Measurements from ENCODE around the gene GPRC5B.

Gene GPRC5B

DNA sequence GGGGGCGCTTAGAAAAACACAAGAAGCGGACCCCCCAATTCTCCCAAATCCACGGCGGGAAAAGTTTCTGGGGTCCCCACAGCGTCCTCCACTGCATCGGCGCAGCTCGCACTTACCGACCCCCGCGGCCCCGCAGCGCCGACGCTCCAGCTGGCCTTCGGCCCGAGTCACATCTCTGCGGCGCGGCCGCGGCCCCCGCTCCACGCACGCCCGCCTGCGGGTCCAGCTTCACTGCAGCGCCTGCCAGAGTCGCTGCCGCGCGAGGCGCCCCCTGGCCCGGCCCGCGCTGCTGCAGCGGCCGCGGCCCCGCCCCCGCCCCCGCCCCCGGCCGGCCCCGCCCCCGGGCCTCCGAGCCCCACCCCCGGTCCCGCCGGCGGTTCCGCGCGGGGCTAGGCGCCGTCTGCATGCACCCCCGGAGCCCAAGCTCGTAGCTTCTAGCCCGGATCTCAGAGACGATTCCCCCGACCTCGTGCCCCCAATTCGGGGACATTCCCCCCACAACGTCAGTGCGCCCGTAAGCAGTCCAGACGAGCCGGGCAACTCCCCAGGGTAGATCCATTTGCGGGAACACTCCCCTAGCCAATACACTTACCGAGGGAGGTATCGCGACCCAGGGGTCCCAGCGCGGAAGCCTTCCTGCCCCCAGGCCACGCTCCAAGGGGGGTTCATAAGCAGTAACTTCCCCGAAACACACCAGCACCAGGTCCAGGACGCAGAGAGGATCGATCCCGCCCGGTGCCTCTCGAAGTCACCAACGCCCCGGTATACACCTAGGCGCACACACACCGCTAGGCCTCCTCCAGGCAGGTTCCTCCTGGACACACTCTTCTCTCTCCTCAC, at the start of gene GPRC5B:
Gene GPRC5B (minus strand): TSS at position 238 of the 840 bp plus-strand sequence. CDS start 12,003 bp downstream, outside the sequence.
- peak within 1 kb of the TSS; percentile 94 for H3K4me3 ChIP-seq (ENCODE audit: low read length)
- no peaks in the 10 kb centered on the region for H3K36me3 ChIP-seq (ENCODE audit: control insufficient read depth, insufficient read depth, low read length)
- H3K27me3 ChIP-seq (ENCODE audit: control insufficient read depth, insufficient read depth, low read length) = no peaks in the 10 kb centered on the region
- H3K4me1 ChIP-seq (ENCODE audit: control insufficient read depth, insufficient read depth, low read length) = peaks cover 7% of the 10 kb centered on the region; the same call in 1 of the 2 replicates
- no peak for DNase-seq (ENCODE audit: low read depth, low spot score)
- no CpG with 5 or more reads among the region's 85 CpGs for WGBS (ENCODE audit: insufficient coverage, insufficient read length)
- H3K9me3 ChIP-seq (ENCODE audit: control insufficient read depth, insufficient read depth, low read length) = no peaks in the 10 kb centered on the region
- no peak within 1 kb of the TSS for H3K27ac ChIP-seq (ENCODE audit: low read length)

- WGBS (ENCODE audit: insufficient coverage, insufficient read length) = no CpG with 5 or more reads among the region's 6 CpGs
- no peaks in the 10 kb centered on the region for H3K27me3 ChIP-seq (ENCODE audit: control insufficient read depth, insufficient read depth, low read length)
- H3K4me1 ChIP-seq (ENCODE audit: control insufficient read depth, insufficient read depth, low read length) = no peaks in the 10 kb centered on the region
- no peak overlapping the region for H3K4me3 ChIP-seq (ENCODE audit: low read length)
- H3K27ac ChIP-seq (ENCODE audit: low read length) = no peak overlapping the region
- H3K36me3 ChIP-seq (ENCODE audit: control insufficient read depth, insufficient read depth, low read length) = no peaks in the 10 kb centered on the region
- no peaks in the 10 kb centered on the region for H3K9me3 ChIP-seq (ENCODE audit: control insufficient read depth, insufficient read depth, low read length)
- DNase-seq (ENCODE audit: low read depth, low spot score) = no peak
Observed at GRCh38 chr16:19933740-19934139, 49.1 kb upstream of the GPRC5B start.

GRCh38 chr16:19929062-19929511, 44.4 kb upstream of the GPRC5B start:
- no peaks in the 10 kb centered on the region for H3K9me3 ChIP-seq (ENCODE audit: control insufficient read depth, insufficient read depth, low read length)
- H3K4me3 ChIP-seq (ENCODE audit: low read length) = no peak overlapping the region
- H3K27me3 ChIP-seq (ENCODE audit: control insufficient read depth, insufficient read depth, low read length) = no peaks in the 10 kb centered on the region
- no peak overlapping the region for H3K27ac ChIP-seq (ENCODE audit: low read length)
- DNase-seq (ENCODE audit: low read depth, low spot score) = no peak
- WGBS (ENCODE audit: insufficient coverage, insufficient read length) = no CpG with 5 or more reads among the region's 12 CpGs
- no peaks in the 10 kb centered on the region for H3K4me1 ChIP-seq (ENCODE audit: control insufficient read depth, insufficient read depth, low read length)
- H3K36me3 ChIP-seq (ENCODE audit: control insufficient read depth, insufficient read depth, low read length) = no peaks in the 10 kb centered on the region

DNA sequence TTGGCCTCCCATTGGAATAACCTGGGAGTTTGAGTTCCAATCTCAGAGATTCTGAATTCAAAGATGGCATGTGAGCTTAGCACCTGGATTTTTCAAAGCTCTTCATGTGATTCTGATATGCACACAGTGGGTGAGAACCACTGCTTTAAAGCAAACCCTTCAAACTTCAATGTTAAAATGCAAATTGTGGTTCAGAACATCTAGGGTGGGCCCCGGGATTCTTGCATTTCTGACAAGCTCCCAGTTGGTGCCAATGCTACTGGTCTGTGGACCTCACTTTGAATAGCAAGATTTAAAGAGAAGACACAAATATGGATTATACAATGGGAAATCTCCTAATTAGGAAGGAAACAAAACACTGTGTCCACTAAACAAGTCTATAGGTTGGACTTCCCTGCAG, 43.8 kb upstream of the GPRC5B start:
- Histone ChIP-seq H3K4me1 (ENCODE audit: control insufficient read depth, insufficient read depth, low read length) (no peaks in the 10 kb centered on the region), H3K9me3 (ENCODE audit: control insufficient read depth, insufficient read depth, low read length) (no peaks in the 10 kb centered on the region), H3K4me3 (ENCODE audit: low read length) (no peak overlapping the region), H3K27ac (ENCODE audit: low read length) (no peak overlapping the region), H3K27me3 (ENCODE audit: control insufficient read depth, insufficient read depth, low read length) (no peaks in the 10 kb centered on the region), H3K36me3 (ENCODE audit: control insufficient read depth, insufficient read depth, low read length) (no peaks in the 10 kb centered on the region)
- DNase-seq (ENCODE audit: low read depth, low spot score) = no peak
- WGBS (ENCODE audit: insufficient coverage, insufficient read length) = no CpG with 5 or more reads among the region's 1 CpG

GRCh38 chr16:19926449-19927390, 42.1 kb upstream of the GPRC5B start:
- Histone ChIP-seq H3K27ac (ENCODE audit: low read length) (no peak overlapping the region), H3K9me3 (ENCODE audit: control insufficient read depth, insufficient read depth, low read length) (no peaks in the 10 kb centered on the region), H3K27me3 (ENCODE audit: control insufficient read depth, insufficient read depth, low read length) (no peaks in the 10 kb centered on the region), H3K4me3 (ENCODE audit: low read length) (no peak overlapping the region), H3K36me3 (ENCODE audit: control insufficient read depth, insufficient read depth, low read length) (no peaks in the 10 kb centered on the region), H3K4me1 (ENCODE audit: control insufficient read depth, insufficient read depth, low read length) (no peaks in the 10 kb centered on the region)
- no peak for DNase-seq (ENCODE audit: low read depth, low spot score)
- no CpG with 5 or more reads among the region's 8 CpGs for WGBS (ENCODE audit: insufficient coverage, insufficient read length)

DNA sequence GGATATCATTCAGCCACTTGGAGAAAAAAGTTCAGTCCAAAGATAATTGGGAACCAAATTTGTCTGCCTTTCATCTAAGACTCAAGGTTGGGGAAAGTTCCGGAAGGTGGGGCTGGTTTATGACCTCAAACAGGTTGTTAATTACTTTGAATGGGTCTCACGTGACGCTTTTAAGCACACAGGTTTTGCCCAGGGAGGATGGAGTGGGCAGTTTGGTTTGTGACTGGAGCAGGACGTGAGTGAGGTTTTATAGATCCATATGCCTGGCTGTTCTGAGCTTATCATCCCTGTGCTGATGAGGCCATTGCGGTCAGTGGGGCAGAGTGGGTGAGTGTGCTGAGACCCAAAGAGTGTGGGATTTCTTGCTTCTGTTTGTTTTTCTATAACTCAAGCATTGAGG, 38.7 kb upstream of the GPRC5B start:
- Histone ChIP-seq H3K27me3 (ENCODE audit: control insufficient read depth, insufficient read depth, low read length) (no peaks in the 10 kb centered on the region), H3K36me3 (ENCODE audit: control insufficient read depth, insufficient read depth, low read length) (no peaks in the 10 kb centered on the region), H3K27ac (ENCODE audit: low read length) (no peak overlapping the region), H3K9me3 (ENCODE audit: control insufficient read depth, insufficient read depth, low read length) (no peaks in the 10 kb centered on the region), H3K4me1 (ENCODE audit: control insufficient read depth, insufficient read depth, low read length) (no peaks in the 10 kb centered on the region), H3K4me3 (ENCODE audit: low read length) (no peak overlapping the region)
- WGBS (ENCODE audit: insufficient coverage, insufficient read length) = no CpG with 5 or more reads among the region's 5 CpGs
- DNase-seq (ENCODE audit: low read depth, low spot score) = no peak

DNA sequence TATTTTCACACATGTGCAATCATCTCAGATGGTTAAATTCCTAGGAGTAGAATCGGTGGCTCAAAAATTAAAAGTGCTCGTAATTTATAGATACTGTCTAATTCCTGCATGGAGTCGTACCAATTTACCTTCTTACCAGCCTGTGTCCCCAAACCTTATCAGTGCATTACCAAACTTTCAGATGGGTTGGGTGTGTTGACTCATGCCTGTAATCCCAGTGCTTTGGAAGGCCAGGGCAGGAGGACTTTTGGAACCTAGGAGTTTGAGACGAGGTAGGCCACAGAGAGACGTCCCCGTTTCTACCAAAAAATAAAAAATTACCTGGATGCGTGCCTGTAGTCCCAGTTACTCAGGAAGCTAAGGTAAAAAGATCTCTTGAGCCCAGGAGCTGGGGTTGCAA, 34.5 kb upstream of the GPRC5B start:
- no peak for DNase-seq (ENCODE audit: low read depth, low spot score)
- WGBS (ENCODE audit: insufficient coverage, insufficient read length) = no CpG with 5 or more reads among the region's 7 CpGs

DNA sequence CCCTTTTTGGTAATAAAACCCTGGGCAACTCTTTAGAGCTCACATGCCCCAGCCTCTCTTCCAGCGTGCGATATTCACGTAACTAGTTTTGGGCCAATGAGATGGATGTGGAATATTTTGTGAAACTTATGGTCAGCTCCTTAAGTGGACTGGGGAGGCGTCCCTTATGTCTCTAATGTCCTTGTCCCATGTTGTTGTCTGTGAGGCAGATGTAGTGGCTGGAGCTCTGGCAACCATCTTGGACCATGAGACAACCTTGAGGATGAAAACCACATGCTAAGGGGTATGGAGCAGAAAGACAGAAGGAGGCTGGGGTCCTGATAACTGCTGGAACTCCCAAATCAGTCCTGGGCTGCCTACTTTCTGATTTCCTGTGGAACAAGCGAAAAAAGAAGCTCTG, 31.4 kb upstream of the GPRC5B start:
- no peaks in the 10 kb centered on the region for H3K27me3 ChIP-seq (ENCODE audit: control insufficient read depth, insufficient read depth, low read length)
- no peak overlapping the region for H3K27ac ChIP-seq (ENCODE audit: low read length)
- no peak for DNase-seq (ENCODE audit: low read depth, low spot score)
- H3K4me3 ChIP-seq (ENCODE audit: low read length) = no peak overlapping the region
- H3K9me3 ChIP-seq (ENCODE audit: control insufficient read depth, insufficient read depth, low read length) = no peaks in the 10 kb centered on the region
- no peaks in the 10 kb centered on the region for H3K4me1 ChIP-seq (ENCODE audit: control insufficient read depth, insufficient read depth, low read length)
- no peaks in the 10 kb centered on the region for H3K36me3 ChIP-seq (ENCODE audit: control insufficient read depth, insufficient read depth, low read length)
- no CpG with 5 or more reads among the region's 5 CpGs for WGBS (ENCODE audit: insufficient coverage, insufficient read length)

More for the DNA sequence above, 34.5 kb upstream of the GPRC5B start:
- no peak overlapping the region for H3K4me3 ChIP-seq (ENCODE audit: low read length)
- no peak overlapping the region for H3K27ac ChIP-seq (ENCODE audit: low read length)
- no peaks in the 10 kb centered on the region for H3K36me3 ChIP-seq (ENCODE audit: control insufficient read depth, insufficient read depth, low read length)
- no peaks in the 10 kb centered on the region for H3K9me3 ChIP-seq (ENCODE audit: control insufficient read depth, insufficient read depth, low read length)
- no peaks in the 10 kb centered on the region for H3K4me1 ChIP-seq (ENCODE audit: control insufficient read depth, insufficient read depth, low read length)
- H3K27me3 ChIP-seq (ENCODE audit: control insufficient read depth, insufficient read depth, low read length) = no peaks in the 10 kb centered on the region

DNA sequence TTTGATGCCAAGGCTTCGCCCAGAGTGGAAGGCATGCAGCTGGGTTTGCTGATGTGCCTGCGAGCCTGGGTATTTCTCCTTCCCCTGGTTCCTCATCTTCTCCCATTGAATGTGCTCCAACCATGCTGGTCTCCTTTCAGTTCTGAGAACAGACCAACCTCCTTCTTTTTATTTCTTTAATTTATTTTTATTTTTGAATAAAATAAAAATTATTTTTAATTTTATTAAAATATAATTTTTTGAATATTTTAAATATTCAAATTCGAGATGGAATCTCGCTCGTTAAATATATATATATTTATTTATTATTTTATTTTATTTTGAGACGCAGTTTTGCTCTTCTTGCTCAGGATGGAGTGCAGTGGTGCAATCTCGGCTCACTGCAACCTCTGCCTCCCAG, 30.2 kb upstream of the GPRC5B start:
- H3K4me3 ChIP-seq (ENCODE audit: low read length) = no peak overlapping the region
- H3K9me3 ChIP-seq (ENCODE audit: control insufficient read depth, insufficient read depth, low read length) = no peaks in the 10 kb centered on the region
- H3K4me1 ChIP-seq (ENCODE audit: control insufficient read depth, insufficient read depth, low read length) = no peaks in the 10 kb centered on the region
- no peak for DNase-seq (ENCODE audit: low read depth, low spot score)
- H3K27me3 ChIP-seq (ENCODE audit: control insufficient read depth, insufficient read depth, low read length) = no peaks in the 10 kb centered on the region
- WGBS (ENCODE audit: insufficient coverage, insufficient read length) = no CpG with 5 or more reads among the region's 7 CpGs
- H3K27ac ChIP-seq (ENCODE audit: low read length) = no peak overlapping the region
- H3K36me3 ChIP-seq (ENCODE audit: control insufficient read depth, insufficient read depth, low read length) = no peaks in the 10 kb centered on the region

GRCh38 chr16:19913340-19913645, 28.6 kb upstream of the GPRC5B start:
- H3K4me3 ChIP-seq (ENCODE audit: low read length) = no peak overlapping the region
- no CpG with 5 or more reads among the region's 2 CpGs for WGBS (ENCODE audit: insufficient coverage, insufficient read length)
- H3K4me1 ChIP-seq (ENCODE audit: control insufficient read depth, insufficient read depth, low read length) = no peaks in the 10 kb centered on the region
- no peak for DNase-seq (ENCODE audit: low read depth, low spot score)
- no peaks in the 10 kb centered on the region for H3K9me3 ChIP-seq (ENCODE audit: control insufficient read depth, insufficient read depth, low read length)
- no peaks in the 10 kb centered on the region for H3K36me3 ChIP-seq (ENCODE audit: control insufficient read depth, insufficient read depth, low read length)
- H3K27ac ChIP-seq (ENCODE audit: low read length) = no peak overlapping the region
- no peaks in the 10 kb centered on the region for H3K27me3 ChIP-seq (ENCODE audit: control insufficient read depth, insufficient read depth, low read length)
